Right lobe of liver (tissue), 6 donors: ENCODE data around the gene CIZ1. TPM values are rescaled to one million over a fixed set of nuclear protein-coding genes. Genes with fewer than 3 reads are reported as not detected.
A peak's percentile ranks its signal among the peaks of the same experiment; 100 is the strongest.

Experiments
- ATAC-seq, 4 donors: fragments of 200-7000 bp; cut with Tn5 transposase; one replicate each; pipeline ENCODE4 v1.9.1; 2020; ENCODE audit warnings: mild to moderate bottlenecking in 4 of 4, moderate library complexity in 4 of 4
- DNase-seq, 3 donors: peaks; one replicate each; pipeline ENCODE4 v3.0.0-alpha.2; 2020
- H3K27ac ChIP-seq, 3 donors: fragments of 200-600 bp; one replicate each; pipeline ENCODE4 v1.8.0; 2022
- H3K27me3 ChIP-seq, 2 donors: fragments of 200-600 bp; one replicate each; pipeline ENCODE4 v1.8.0; 2022
- H3K36me3 ChIP-seq, 4 donors: fragments of 200-600 bp; sonication (generic) in 1 of 4; one replicate each; pipeline versions ENCODE4 v1.5.1 to v1.8.0; 2017 to 2022; ENCODE audit warnings: control low read depth in 1 of 4
- H3K4me1 ChIP-seq, 4 donors: fragments of 200-600 bp; sonication (generic) in 1 of 4; one replicate each; pipeline versions ENCODE4 v1.5.1 to v1.8.0; 2017 to 2022; ENCODE audit warnings: control low read depth in 1 of 4
- H3K4me3 ChIP-seq, 3 donors: fragments of 200-600 bp; one replicate each; pipeline ENCODE4 v1.8.0; 2022
- H3K9me3 ChIP-seq, 4 donors: fragments of 200-600 bp; sonication (generic) in 1 of 4; one replicate each; pipeline versions ENCODE4 v1.5.1 to v1.8.0; 2017 to 2022; ENCODE audit warnings: control low read depth in 1 of 4
- POLR2A ChIP-seq: fragments of 450-650 bp; IDR thresholded peaks from one replicate; pipeline ENCODE4 v1.6.1; 2017; ENCODE audit warnings: antibody characterized with exemption, mild to moderate bottlenecking
- WGBS: methylation state at CpG from one replicate; pipeline ENCODE4 v1.1.6; 2018; ENCODE audit warnings: low coverage, low lambda C conversion rate; ENCODE audit not compliant: insufficient coverage; ENCODE audit errors: missing lambda C conversion rate; 5-methylcytosine and 5-hydroxymethylcytosine counted together
- intact Hi-C, 2 donors: fragments of 100-400 bp; cut with DNase I; formaldehyde crosslinking; loops; one replicate each; pipeline versions ENCODE4 v1.11.2 to v1.14.1; 2022
- total RNA-seq, 6 experiments: library from RNA; depleted of rRNA in 2 of 6; stranded (reverse); fragments of >200 nt in 2 of 6; fragmentation: NEBNext Ultra II Directional in 3 of 6; extraction: Animal tissue kit (Norgen Biotek cat#: 25700) in 3 of 6; gene quantifications; one replicate each; pipeline versions ENCODE4 v1.1.0 to v1.2.4, GENCODE V29; 2016 to 2023
- TF ChIP-seq, protein P1 (sequence below), 4 donors: fragments of 200-600 bp in 3 of 4; fragments of 450-650 bp in 1 of 4; IDR thresholded peaks; one replicate each; pipeline versions ENCODE4 v1.5.1 to v1.8.0; 2016 to 2022; ENCODE audit warnings: antibody characterized with exemption in 4 of 4, mild to moderate bottlenecking in 2 of 4
- donor health status: DM: no; HTN: yes; CAD: no.
- donor health status: DM: no; HTN: no; CAD: no.
- donor health status: DM: no; HTN: no; CAD: no.
- donor health status: DM: no; HTN: yes; CAD: no.
- donor health status: DM: no; HTN: yes; CAD: no.

CIZ1 gene
- total RNA-seq, 6 experiments from 2014 or later: 15.9 to 33.5 (median 24.0) TPM

GRCh38 chr9:128216781-128217553 is 25.6 kb upstream of the CIZ1 start:
- H3K4me3 ChIP-seq: no peak overlapping the region
- 25% methylated on average over 3 of the region's 16 CpGs for WGBS
- intact Hi-C loops: no loop called here
- peak; percentile 9 to 77 (median 38) for ATAC-seq
- peak in 2 of 3 donors; percentile 86 to 87 for DNase-seq
- H3K36me3 ChIP-seq: no peaks in the 10 kb centered on the region
- TF ChIP-seq, protein P1, sequence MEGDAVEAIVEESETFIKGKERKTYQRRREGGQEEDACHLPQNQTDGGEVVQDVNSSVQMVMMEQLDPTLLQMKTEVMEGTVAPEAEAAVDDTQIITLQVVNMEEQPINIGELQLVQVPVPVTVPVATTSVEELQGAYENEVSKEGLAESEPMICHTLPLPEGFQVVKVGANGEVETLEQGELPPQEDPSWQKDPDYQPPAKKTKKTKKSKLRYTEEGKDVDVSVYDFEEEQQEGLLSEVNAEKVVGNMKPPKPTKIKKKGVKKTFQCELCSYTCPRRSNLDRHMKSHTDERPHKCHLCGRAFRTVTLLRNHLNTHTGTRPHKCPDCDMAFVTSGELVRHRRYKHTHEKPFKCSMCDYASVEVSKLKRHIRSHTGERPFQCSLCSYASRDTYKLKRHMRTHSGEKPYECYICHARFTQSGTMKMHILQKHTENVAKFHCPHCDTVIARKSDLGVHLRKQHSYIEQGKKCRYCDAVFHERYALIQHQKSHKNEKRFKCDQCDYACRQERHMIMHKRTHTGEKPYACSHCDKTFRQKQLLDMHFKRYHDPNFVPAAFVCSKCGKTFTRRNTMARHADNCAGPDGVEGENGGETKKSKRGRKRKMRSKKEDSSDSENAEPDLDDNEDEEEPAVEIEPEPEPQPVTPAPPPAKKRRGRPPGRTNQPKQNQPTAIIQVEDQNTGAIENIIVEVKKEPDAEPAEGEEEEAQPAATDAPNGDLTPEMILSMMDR (IDR thresholded peaks at IDR 0.05): no peak
- no peak for TF ChIP-seq POLR2A
- H3K27me3 ChIP-seq: no peaks in the 10 kb centered on the region
- peaks cover 0 to 32% (median 3%) of the 10 kb centered on the region in 4 donors for H3K4me1 ChIP-seq
- peak overlapping the region in 1 of 3 donors; percentile 52 for H3K27ac ChIP-seq
- no peaks in the 10 kb centered on the region for H3K9me3 ChIP-seq

DNA sequence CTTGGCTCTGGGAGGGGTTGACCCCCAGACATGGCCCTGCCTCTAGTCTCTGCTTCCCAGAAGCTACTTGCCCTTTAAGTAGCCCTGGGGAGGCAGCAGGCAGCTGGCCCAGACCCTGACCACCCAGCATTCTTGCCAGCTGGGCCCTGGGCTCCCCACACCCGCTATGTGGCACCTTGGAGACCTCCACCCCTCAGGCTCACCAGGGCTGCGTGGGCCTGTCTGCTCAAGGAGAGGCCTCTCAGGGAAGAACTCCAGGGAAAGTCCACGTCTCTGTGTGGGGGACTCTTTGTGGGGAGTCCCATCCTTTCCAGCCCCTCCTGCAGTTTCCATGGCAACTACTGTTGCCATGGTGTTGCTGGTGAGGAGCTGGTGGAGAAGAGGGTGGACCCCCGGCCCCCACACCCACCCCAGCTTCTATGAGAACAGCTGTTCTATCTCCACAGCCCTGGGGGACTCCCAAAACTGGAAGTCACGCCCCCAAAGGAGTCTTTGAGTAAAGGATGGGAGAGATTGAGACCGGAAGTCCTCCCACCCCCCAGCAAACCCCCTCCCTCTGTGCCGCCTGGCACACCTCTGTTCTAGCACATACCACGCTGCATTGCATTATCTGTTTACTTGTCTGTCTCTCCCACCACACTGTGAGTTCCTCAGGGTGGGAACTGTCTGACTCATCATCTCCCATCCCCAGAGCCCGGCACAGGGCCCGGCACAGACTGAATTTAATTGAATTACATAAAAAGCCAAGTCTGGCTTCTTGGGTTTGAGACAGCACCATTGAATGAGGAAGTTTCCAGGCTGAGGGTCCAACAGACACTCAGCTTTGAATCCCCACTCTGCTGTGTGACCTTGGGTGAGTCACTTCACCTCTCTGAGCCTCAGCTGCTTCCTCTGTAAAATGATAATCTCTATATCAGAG is 24.4 kb upstream of the CIZ1 start:
- no peak for TF ChIP-seq POLR2A
- Histone ChIP-seq H3K36me3 (no peaks in the 10 kb centered on the region), H3K27ac (no peak overlapping the region), H3K9me3 (no peaks in the 10 kb centered on the region), H3K27me3 (no peaks in the 10 kb centered on the region), H3K4me3 (no peak overlapping the region), H3K4me1 (peaks cover 0 to 43% (median 6%) of the 10 kb centered on the region in 4 donors)
- ATAC-seq (no peak), DNase-seq (no peak)
- WGBS: no CpG with 5 or more reads among the region's 10 CpGs
- intact Hi-C loops: no loop called here

DNA sequence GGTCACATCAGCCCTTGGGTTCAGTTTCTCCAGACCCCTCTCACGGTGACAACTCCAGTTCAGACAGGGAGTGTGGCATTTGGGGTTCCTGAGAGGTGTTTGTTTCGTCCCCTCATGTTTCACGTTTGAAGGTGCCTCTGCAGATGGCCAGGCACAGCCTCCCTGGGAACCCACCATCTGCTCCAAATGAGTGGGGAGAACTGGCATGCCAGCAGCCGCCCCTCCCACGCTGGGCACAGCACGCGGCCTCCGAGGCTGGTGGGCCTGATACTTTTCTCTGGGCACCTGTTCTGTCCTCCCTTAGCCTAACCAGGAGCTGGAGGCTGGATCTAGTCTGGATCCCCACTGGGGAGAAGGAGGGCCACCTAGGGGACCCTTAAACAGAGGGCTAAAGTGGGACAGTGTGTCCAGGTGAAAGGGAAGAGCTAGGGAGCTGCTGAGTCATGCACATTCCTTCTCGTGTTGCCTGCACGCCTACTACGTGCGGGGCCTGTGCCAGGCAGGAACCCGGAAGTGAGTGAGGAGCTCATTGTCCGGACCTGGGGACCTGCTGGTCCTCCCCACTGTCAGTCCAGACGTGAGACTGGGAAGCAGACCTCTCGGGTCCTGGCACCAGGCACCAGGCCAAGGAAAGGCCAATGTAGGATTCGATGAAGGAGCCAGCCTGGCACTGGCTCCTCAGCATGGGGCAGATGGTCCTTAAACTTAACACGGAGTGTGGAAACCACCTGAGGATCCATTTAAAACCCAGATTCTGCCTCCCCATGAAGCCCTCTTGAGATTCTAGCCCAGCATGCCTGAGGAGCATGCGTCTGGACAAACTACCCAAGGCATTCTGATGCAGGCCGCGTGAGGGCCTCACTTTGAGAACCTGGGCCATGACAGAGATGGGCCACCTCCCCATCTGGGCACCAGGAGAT is 23.5 kb upstream of the CIZ1 start:
- no peak for TF ChIP-seq POLR2A
- TF ChIP-seq, protein P1 (IDR thresholded peaks at IDR 0.05): no peak
- Histone ChIP-seq H3K36me3 (no peaks in the 10 kb centered on the region), H3K9me3 (no peaks in the 10 kb centered on the region), H3K4me1 (peaks cover 0 to 43% (median 6%) of the 10 kb centered on the region in 4 donors), H3K4me3 (no peak overlapping the region), H3K27me3 (no peaks in the 10 kb centered on the region), H3K27ac (no peak overlapping the region)
- ATAC-seq (no peak), DNase-seq (no peak)
- WGBS: 19% methylated on average over 4 of the region's 21 CpGs
- intact Hi-C loops: no loop called here

GRCh38 chr9:128213746-128214497 is 22.6 kb upstream of the CIZ1 start:
- TF ChIP-seq, protein P1 (IDR thresholded peaks at IDR 0.05): no peak
- no peak for TF ChIP-seq POLR2A
- intact Hi-C loops: no loop called here
- ATAC-seq: no peak
- no peaks in the 10 kb centered on the region for H3K27me3 ChIP-seq
- H3K4me3 ChIP-seq: no peak overlapping the region
- H3K36me3 ChIP-seq: no peaks in the 10 kb centered on the region
- no peak overlapping the region for H3K27ac ChIP-seq
- H3K4me1 ChIP-seq: peaks cover 0 to 43% (median 6%) of the 10 kb centered on the region in 4 donors
- 87% methylated on average over 9 of the region's 12 CpGs for WGBS
- DNase-seq: no peak
- H3K9me3 ChIP-seq: no peaks in the 10 kb centered on the region
